OCI-LY1 (cell line): Measurements from ENCODE around the gene RGS7.

ENCODE experiments used
- H2AFZ ChIP-seq: fragments of 200-600 bp; sonication (generic), shearing (Covaris generic); 2 replicates; pipeline ENCODE4 v1.6.0; 2014; ENCODE audit warnings: antibody characterized with exemption, mild to moderate bottlenecking, low read length
- H3F3A ChIP-seq: fragments of 200-600 bp; sonication (generic), shearing (Covaris generic); 2 replicates; pipeline ENCODE4 v1.6.0; 2014; ENCODE audit warnings: mild to moderate bottlenecking, antibody characterized with exemption, low read length, moderate library complexity; ENCODE audit not compliant: insufficient read depth
- H3K27ac ChIP-seq: fragments of 200-600 bp; sonication (generic); 2 replicates; pipeline ENCODE4 v1.5.1; 2014; ENCODE audit warnings: low read length, mixed run types, mild to moderate bottlenecking, low read depth; ENCODE audit not compliant: poor library complexity, severe bottlenecking
- H3K27me3 ChIP-seq: fragments of 200-600 bp; sonication (generic); 2 replicates; pipeline ENCODE4 v1.6.0; 2014; ENCODE audit warnings: antibody characterized with exemption, mild to moderate bottlenecking, low read length, moderate library complexity; ENCODE audit not compliant: insufficient read depth
- H3K36me3 ChIP-seq: fragments of 200-600 bp; sonication (generic); 2 replicates; pipeline ENCODE4 v1.6.1; 2014; ENCODE audit warnings: mild to moderate bottlenecking, antibody characterized with exemption, low read length, moderate library complexity, mixed read lengths; ENCODE audit not compliant: insufficient read depth
- H3K4me1 ChIP-seq: fragments of 200-600 bp; sonication (generic); 2 replicates; pipeline ENCODE4 v1.5.1; 2014; ENCODE audit warnings: mild to moderate bottlenecking, low read length, moderate library complexity; ENCODE audit not compliant: insufficient read depth, severe bottlenecking
- H3K4me2 ChIP-seq: fragments of 200-600 bp; sonication (generic), shearing (Covaris generic); 2 replicates; pipeline ENCODE4 v1.6.1; 2014; ENCODE audit warnings: low read length
- H3K4me3 ChIP-seq: fragments of 200-600 bp; sonication (generic); 2 replicates; pipeline ENCODE4 v1.5.1; 2014; ENCODE audit warnings: low read length, low read depth, mild to moderate bottlenecking, mixed read lengths; ENCODE audit not compliant: poor library complexity, severe bottlenecking
- H3K79me2 ChIP-seq: fragments of 200-600 bp; shearing (Covaris generic); 2 replicates; pipeline ENCODE4 v1.6.1; 2016; ENCODE audit warnings: mixed run types, low read length, mixed read lengths; ENCODE audit not compliant: insufficient read depth
- H3K9ac ChIP-seq: fragments of 200-600 bp; sonication (generic), shearing (Covaris generic); 2 replicates; pipeline ENCODE4 v1.6.1; 2014; ENCODE audit warnings: mild to moderate bottlenecking, low read length, mixed read lengths
- H3K9me2 ChIP-seq: fragments of 200-600 bp; sonication (generic), shearing (Covaris generic); 2 replicates; pipeline ENCODE4 v1.6.1; 2014; ENCODE audit warnings: low read depth, mild to moderate bottlenecking, low read length, mixed read lengths
- H3K9me3 ChIP-seq: fragments of 200-600 bp; shearing (Covaris generic); 2 replicates; pipeline ENCODE4 v1.6.1; 2014; ENCODE audit warnings: low read length, mixed read lengths
- H4K20me1 ChIP-seq: fragments of 200-600 bp; sonication (generic), shearing (Covaris generic); 2 replicates; pipeline ENCODE4 v1.6.0; 2016; ENCODE audit warnings: mild to moderate bottlenecking, low read length; ENCODE audit not compliant: insufficient read depth
- EZH2 ChIP-seq: fragments of 200-600 bp; sonication (generic), shearing (Covaris generic); IDR thresholded peaks from 2 replicates; pipeline ENCODE4 v1.8.0; 2017; ENCODE audit warnings: borderline replicate concordance, mixed run types, mild to moderate bottlenecking, antibody characterized with exemption, low read length, moderate library complexity, mixed read lengths
- TF ChIP-seq, protein P1 (sequence below): fragments of 200-600 bp; sonication (generic), shearing (Covaris generic); IDR thresholded peaks from 2 replicates; pipeline ENCODE4 v1.5.1; 2017; ENCODE audit warnings: mild to moderate bottlenecking, antibody characterized with exemption, low read length, moderate library complexity, mixed read lengths

The RGS7 gene

DNA sequence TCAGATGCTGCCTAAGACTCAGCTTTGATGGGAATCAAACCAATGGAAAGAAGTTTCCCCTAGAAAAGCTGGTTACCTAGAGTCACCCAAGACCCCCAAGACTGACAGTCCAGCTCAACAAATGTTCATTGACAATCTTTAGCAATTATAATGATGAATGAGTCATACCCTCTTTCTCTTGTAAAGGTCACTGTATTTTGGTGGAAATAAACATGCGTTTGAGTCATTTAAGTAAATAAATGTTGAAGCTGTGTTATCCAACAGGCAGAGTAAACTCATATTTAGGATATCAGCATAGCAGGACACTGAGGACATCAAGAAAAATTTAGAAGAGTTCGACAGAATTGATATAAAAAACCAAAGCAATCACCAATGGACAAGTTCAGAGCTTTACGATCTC is 295.9 kb downstream of the RGS7 start:
- Histone ChIP-seq H3F3A (no peaks in the 10 kb centered on the region), H3K9me2 (no peaks in the 10 kb centered on the region), H3K4me2 (no peak overlapping the region), H3K4me1 (no peaks in the 10 kb centered on the region), H3K27me3 (no peaks in the 10 kb centered on the region), H4K20me1 (no peaks in the 10 kb centered on the region), H3K4me3 (no peak overlapping the region), H2AFZ (no peak overlapping the region), H3K79me2 (no peaks in the 10 kb centered on the region), H3K27ac (no peak overlapping the region), H3K9ac (no peak overlapping the region), H3K36me3 (no peaks in the 10 kb centered on the region), H3K9me3 (no peaks in the 10 kb centered on the region)
- TF ChIP-seq EZH2: no peak
- TF ChIP-seq, protein P1, sequence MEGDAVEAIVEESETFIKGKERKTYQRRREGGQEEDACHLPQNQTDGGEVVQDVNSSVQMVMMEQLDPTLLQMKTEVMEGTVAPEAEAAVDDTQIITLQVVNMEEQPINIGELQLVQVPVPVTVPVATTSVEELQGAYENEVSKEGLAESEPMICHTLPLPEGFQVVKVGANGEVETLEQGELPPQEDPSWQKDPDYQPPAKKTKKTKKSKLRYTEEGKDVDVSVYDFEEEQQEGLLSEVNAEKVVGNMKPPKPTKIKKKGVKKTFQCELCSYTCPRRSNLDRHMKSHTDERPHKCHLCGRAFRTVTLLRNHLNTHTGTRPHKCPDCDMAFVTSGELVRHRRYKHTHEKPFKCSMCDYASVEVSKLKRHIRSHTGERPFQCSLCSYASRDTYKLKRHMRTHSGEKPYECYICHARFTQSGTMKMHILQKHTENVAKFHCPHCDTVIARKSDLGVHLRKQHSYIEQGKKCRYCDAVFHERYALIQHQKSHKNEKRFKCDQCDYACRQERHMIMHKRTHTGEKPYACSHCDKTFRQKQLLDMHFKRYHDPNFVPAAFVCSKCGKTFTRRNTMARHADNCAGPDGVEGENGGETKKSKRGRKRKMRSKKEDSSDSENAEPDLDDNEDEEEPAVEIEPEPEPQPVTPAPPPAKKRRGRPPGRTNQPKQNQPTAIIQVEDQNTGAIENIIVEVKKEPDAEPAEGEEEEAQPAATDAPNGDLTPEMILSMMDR: no peak

DNA sequence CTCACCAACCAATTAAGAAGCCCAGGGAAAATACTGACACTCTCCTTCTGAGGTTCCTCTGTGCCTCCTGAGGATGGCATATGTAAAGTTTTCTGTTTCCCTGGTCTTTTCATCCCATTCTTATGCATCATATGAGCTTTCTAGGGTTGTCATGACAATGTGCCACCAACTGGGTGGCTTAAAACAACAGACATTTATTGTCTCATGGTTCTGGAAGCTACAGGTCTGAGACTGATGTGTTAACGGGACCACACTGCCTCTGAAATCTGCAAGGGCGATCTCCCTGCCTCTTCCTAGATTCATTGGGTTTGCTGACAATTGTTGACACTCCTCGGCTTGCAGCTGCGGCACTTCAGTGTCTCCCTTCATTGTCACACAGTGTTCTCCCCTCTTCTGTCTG is 308.4 kb downstream of the RGS7 start:
- Histone ChIP-seq H3K4me3 (no peak overlapping the region), H3K36me3 (no peaks in the 10 kb centered on the region), H3K79me2 (no peaks in the 10 kb centered on the region), H3K9me2 (no peaks in the 10 kb centered on the region), H3K27me3 (no peaks in the 10 kb centered on the region), H3K4me2 (no peak overlapping the region), H3F3A (no peaks in the 10 kb centered on the region), H3K9me3 (no peaks in the 10 kb centered on the region), H3K27ac (no peak overlapping the region), H3K4me1 (no peaks in the 10 kb centered on the region), H3K9ac (no peak overlapping the region), H2AFZ (no peak overlapping the region), H4K20me1 (no peaks in the 10 kb centered on the region)
- no peak for TF ChIP-seq EZH2
- TF ChIP-seq, protein P1: no peak

DNA sequence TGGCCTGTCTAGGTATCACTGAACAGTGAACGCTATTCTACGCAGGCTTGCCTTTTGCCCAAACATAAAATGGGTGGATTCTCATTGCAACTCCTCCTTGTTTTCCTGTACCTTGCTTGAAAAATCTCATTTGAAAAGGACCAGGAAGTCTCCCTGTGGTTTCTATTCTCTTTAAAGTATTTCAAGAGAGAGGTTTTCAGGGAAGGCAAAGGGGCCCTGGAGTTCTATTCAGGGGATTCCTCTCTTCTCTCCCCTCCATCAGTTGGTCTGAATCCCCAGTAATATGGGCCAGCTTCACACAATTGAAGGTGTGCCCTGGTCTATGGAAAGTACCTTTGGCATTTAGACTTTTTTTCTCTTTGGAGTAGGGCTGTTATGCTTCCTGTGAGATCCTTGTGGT is 311.3 kb downstream of the RGS7 start:
- H3K9ac ChIP-seq: no peak overlapping the region
- no peak overlapping the region for H3K4me3 ChIP-seq
- no peaks in the 10 kb centered on the region for H3F3A ChIP-seq
- H3K79me2 ChIP-seq: no peaks in the 10 kb centered on the region
- H4K20me1 ChIP-seq: no peaks in the 10 kb centered on the region
- no peaks in the 10 kb centered on the region for H3K27me3 ChIP-seq
- no peaks in the 10 kb centered on the region for H3K9me3 ChIP-seq
- H3K4me2 ChIP-seq: no peak overlapping the region
- H3K4me1 ChIP-seq: no peaks in the 10 kb centered on the region
- no peak overlapping the region for H3K27ac ChIP-seq
- no peaks in the 10 kb centered on the region for H3K36me3 ChIP-seq
- no peaks in the 10 kb centered on the region for H3K9me2 ChIP-seq
- H2AFZ ChIP-seq: no peak overlapping the region
- TF ChIP-seq, protein P1: no peak
- no peak for TF ChIP-seq EZH2
